MM.1S (cell line): ENCODE measurements around the gene NFX1.

ENCODE experiments used
- EZH2 ChIP-seq: fragments of 300-600 bp; sonication (generic); optimal IDR thresholded peaks from 2 replicates; pipeline ENCODE3; 2017; ENCODE audit warnings: low read depth, mild to moderate bottlenecking, antibody characterized with exemption, low read length, mixed read lengths
- TF ChIP-seq, protein P1 (sequence below): fragments of 300-600 bp; sonication (generic); IDR thresholded peaks from 2 replicates; pipeline ENCODE4 v1.5.1; 2016; ENCODE audit warnings: antibody characterized with exemption, low read length, mixed read lengths

GRCh38 chr9:33250458-33250995, 39.8 kb upstream of the NFX1 start:
- TF ChIP-seq, protein P1, sequence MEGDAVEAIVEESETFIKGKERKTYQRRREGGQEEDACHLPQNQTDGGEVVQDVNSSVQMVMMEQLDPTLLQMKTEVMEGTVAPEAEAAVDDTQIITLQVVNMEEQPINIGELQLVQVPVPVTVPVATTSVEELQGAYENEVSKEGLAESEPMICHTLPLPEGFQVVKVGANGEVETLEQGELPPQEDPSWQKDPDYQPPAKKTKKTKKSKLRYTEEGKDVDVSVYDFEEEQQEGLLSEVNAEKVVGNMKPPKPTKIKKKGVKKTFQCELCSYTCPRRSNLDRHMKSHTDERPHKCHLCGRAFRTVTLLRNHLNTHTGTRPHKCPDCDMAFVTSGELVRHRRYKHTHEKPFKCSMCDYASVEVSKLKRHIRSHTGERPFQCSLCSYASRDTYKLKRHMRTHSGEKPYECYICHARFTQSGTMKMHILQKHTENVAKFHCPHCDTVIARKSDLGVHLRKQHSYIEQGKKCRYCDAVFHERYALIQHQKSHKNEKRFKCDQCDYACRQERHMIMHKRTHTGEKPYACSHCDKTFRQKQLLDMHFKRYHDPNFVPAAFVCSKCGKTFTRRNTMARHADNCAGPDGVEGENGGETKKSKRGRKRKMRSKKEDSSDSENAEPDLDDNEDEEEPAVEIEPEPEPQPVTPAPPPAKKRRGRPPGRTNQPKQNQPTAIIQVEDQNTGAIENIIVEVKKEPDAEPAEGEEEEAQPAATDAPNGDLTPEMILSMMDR, result no peak
- TF ChIP-seq EZH2, result no peak
